H1 (cell line): Measurements from ENCODE around the gene CKB.

Source experiments
- BRCA1 ChIP-seq: IDR thresholded peaks from 2 replicates; pipeline ENCODE4 v1.6.1; 2012; ENCODE audit warnings: low read depth, low read length, improper control_type of control experiment
- CEBPB ChIP-seq: IDR thresholded peaks from 2 replicates; pipeline ENCODE4 v1.6.1; 2012; ENCODE audit warnings: low read depth, low read length
- CTCF ChIP-seq, 3 experiments: IDR thresholded peaks; 1 replicate in 2 of 3; 2 replicates in 1 of 3; pipeline versions ENCODE4 v1.5.1 to v1.6.1; 2011; ENCODE audit warnings: low read length in 3 of 3, mild to moderate bottlenecking in 3 of 3, inconsistent platforms in 2 of 3, low read depth in 1 of 3, moderate library complexity in 1 of 3; ENCODE audit not compliant: insufficient read depth in 1 of 3; ENCODE audit errors: control extremely low read depth in 1 of 3
- E2F6 ChIP-seq: IDR thresholded peaks from 2 replicates; pipeline ENCODE4 v1.6.1; 2012; ENCODE audit warnings: inconsistent platforms
- EGR1 ChIP-seq: IDR thresholded peaks from 2 replicates; pipeline ENCODE4 v1.6.1; 2011; ENCODE audit warnings: low read depth, low read length, borderline replicate concordance
- EP300 ChIP-seq, 2 experiments: IDR thresholded peaks; 1 replicate in 1 of 2; 2 replicates in 1 of 2; pipeline ENCODE4 v1.6.1; 2011 to 2012; ENCODE audit warnings: low read depth in 2 of 2, low read length in 2 of 2, mild to moderate bottlenecking in 2 of 2, borderline replicate concordance in 1 of 2, inconsistent platforms in 1 of 2, moderate library complexity in 1 of 2
- EZH2 ChIP-seq: fragments of 200-600 bp; sonication (generic); IDR thresholded peaks from 2 replicates; pipeline ENCODE4 v1.7.1; 2012; ENCODE audit warnings: low read depth, mild to moderate bottlenecking, moderate library complexity, low read length, inconsistent platforms; ENCODE audit not compliant: severe bottlenecking
- HDAC2 ChIP-seq, 2 experiments: fragments of 300-600 bp in 1 of 2; sonication (generic) in 1 of 2; IDR thresholded peaks; 2 replicates each; pipeline ENCODE4 v1.6.1; 2011 to 2012; ENCODE audit warnings: low read depth in 2 of 2, low read length in 2 of 2, mild to moderate bottlenecking in 2 of 2, moderate library complexity in 2 of 2, borderline replicate concordance in 1 of 2, inconsistent platforms in 1 of 2
- JUND ChIP-seq: IDR thresholded peaks from 2 replicates; pipeline ENCODE4 v1.6.1; 2011; ENCODE audit warnings: mild to moderate bottlenecking, improper control_type of control experiment, low read length
- POLR2A ChIP-seq, 2 experiments: IDR thresholded peaks; 1 replicate in 1 of 2; 2 replicates in 1 of 2; pipeline ENCODE4 v1.6.1; 2011; ENCODE audit warnings: low read depth in 2 of 2, low read length in 2 of 2, mild to moderate bottlenecking in 2 of 2; ENCODE audit errors: control extremely low read depth in 1 of 2
- POLR2AphosphoS5 ChIP-seq: IDR thresholded peaks from 2 replicates; pipeline ENCODE4 v1.6.1; 2011; ENCODE audit warnings: low read depth, low read length
- TAF1 ChIP-seq: IDR thresholded peaks from 2 replicates; pipeline ENCODE4 v1.6.1; 2011; ENCODE audit warnings: mild to moderate bottlenecking, low read depth, low read length
- TCF12 ChIP-seq: IDR thresholded peaks from 2 replicates; pipeline ENCODE4 v1.6.1; 2011; ENCODE audit warnings: low read depth, mild to moderate bottlenecking, low read length
- TF ChIP-seq, protein P1 (sequence below): IDR thresholded peaks from 2 replicates; pipeline ENCODE4 v1.6.1; 2012; ENCODE audit warnings: low read length, inconsistent platforms

- TF ChIP-seq JUND (no peak), EP300 (IDR thresholded peaks at IDR 0.05; ENCODE audit: borderline replicate concordance in 1 of 2, low read depth in 2 of 2, low read length in 2 of 2) (no peak), TAF1 (no peak), POLR2AphosphoS5 (no peak), CTCF (IDR thresholded peaks at IDR 0.05; ENCODE audit: control extremely low read depth in 1 of 3, insufficient read depth in 1 of 3, low read depth in 1 of 3, low read length in 3 of 3) (no peak), POLR2A (IDR thresholded peaks at IDR 0.05; ENCODE audit: control extremely low read depth in 1 of 2, low read depth in 2 of 2, low read length in 2 of 2) (no peak), CEBPB (no peak), E2F6 (no peak), EZH2 (no peak), TCF12 (no peak), EGR1 (no peak), HDAC2 (IDR thresholded peaks at IDR 0.05; ENCODE audit: borderline replicate concordance in 1 of 2, low read depth in 2 of 2, low read length in 2 of 2) (no peak), BRCA1 (no peak)
- TF ChIP-seq, protein P1, sequence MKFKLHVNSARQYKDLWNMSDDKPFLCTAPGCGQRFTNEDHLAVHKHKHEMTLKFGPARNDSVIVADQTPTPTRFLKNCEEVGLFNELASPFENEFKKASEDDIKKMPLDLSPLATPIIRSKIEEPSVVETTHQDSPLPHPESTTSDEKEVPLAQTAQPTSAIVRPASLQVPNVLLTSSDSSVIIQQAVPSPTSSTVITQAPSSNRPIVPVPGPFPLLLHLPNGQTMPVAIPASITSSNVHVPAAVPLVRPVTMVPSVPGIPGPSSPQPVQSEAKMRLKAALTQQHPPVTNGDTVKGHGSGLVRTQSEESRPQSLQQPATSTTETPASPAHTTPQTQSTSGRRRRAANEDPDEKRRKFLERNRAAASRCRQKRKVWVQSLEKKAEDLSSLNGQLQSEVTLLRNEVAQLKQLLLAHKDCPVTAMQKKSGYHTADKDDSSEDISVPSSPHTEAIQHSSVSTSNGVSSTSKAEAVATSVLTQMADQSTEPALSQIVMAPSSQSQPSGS, result no peak
Observed at GRCh38 chr14:103480595-103480994, 42.0 kb downstream of the CKB start.
